ENCODE data around the gene MAP2K1. TPM values are rescaled to one million over a fixed set of nuclear protein-coding genes. Genes with fewer than 3 reads are reported as not detected.

Gene MAP2K1
- total and polyA plus RNA-seq, 2 experiments from 2014 or later, result 62.7 to 96.5 TPM

DNA sequence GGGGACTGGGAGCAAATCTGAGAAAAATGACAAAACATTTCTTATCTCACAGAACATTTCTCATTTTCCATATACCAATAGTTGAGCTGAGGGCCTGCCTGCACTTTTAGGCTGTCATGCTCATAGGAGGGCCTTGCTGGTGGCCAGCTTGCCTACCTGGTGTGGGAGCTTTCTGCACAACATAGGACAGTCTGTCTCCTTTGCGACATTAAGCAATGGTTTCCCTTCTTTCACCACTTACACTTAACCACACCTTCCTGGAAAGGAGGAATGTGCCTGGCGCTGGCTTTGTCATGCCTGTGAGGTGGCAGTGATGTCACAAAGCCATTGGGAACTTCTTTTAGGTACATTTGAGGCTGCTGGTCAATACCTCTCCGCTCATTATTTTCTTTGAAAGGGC is 105.1 kb downstream of the MAP2K1 start:
- Histone ChIP-seq H3K27ac (peak overlapping the region; percentile 40), H3K4me1 (ENCODE audit: low read depth) (peaks cover under 1% of the 10 kb centered on the region), H3K36me3 (peaks cover 51% of the 10 kb centered on the region), H3K4me3 (no peak overlapping the region), H3K27me3 (no peaks in the 10 kb centered on the region), H3K9me3 (ENCODE audit: low read depth) (no peaks in the 10 kb centered on the region)
- DNase-seq (ENCODE audit: low read depth in 1 of 2, low spot score in 1 of 2), result no peak
- TF ChIP-seq, protein P1, sequence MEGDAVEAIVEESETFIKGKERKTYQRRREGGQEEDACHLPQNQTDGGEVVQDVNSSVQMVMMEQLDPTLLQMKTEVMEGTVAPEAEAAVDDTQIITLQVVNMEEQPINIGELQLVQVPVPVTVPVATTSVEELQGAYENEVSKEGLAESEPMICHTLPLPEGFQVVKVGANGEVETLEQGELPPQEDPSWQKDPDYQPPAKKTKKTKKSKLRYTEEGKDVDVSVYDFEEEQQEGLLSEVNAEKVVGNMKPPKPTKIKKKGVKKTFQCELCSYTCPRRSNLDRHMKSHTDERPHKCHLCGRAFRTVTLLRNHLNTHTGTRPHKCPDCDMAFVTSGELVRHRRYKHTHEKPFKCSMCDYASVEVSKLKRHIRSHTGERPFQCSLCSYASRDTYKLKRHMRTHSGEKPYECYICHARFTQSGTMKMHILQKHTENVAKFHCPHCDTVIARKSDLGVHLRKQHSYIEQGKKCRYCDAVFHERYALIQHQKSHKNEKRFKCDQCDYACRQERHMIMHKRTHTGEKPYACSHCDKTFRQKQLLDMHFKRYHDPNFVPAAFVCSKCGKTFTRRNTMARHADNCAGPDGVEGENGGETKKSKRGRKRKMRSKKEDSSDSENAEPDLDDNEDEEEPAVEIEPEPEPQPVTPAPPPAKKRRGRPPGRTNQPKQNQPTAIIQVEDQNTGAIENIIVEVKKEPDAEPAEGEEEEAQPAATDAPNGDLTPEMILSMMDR (IDR thresholded peaks at IDR 0.05; ENCODE audit: low read depth, low read length), result no peak

DNA sequence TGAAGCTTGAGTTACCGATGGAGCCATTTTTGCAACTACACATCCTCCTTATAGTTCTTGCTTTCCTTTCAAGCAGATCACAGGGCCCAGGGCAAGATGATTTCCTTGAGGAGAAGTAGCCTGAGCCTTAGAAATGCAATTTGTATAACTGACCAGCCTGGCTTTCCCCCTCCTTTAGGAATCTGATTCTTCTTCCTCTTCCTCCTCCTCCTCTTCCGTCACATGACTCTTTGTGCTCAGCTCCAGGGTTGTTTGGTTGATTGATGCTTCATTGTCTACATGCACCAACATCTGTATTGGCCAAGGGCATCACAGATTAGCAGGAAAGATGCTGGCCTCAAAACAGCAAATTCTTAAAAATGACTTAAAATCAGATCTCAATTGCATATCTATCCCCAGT is 107.5 kb downstream of the MAP2K1 start:
- Histone ChIP-seq H3K36me3 (peaks cover 43% of the 10 kb centered on the region), H3K27ac (no peak overlapping the region), H3K4me1 (ENCODE audit: low read depth) (peaks cover 5% of the 10 kb centered on the region), H3K9me3 (ENCODE audit: low read depth) (no peaks in the 10 kb centered on the region), H3K4me3 (no peak overlapping the region), H3K27me3 (no peaks in the 10 kb centered on the region)
- DNase-seq (ENCODE audit: low read depth in 1 of 2, low spot score in 1 of 2), result no peak
- TF ChIP-seq, protein P1 (IDR thresholded peaks at IDR 0.05; ENCODE audit: low read depth, low read length), result no peak

DNA sequence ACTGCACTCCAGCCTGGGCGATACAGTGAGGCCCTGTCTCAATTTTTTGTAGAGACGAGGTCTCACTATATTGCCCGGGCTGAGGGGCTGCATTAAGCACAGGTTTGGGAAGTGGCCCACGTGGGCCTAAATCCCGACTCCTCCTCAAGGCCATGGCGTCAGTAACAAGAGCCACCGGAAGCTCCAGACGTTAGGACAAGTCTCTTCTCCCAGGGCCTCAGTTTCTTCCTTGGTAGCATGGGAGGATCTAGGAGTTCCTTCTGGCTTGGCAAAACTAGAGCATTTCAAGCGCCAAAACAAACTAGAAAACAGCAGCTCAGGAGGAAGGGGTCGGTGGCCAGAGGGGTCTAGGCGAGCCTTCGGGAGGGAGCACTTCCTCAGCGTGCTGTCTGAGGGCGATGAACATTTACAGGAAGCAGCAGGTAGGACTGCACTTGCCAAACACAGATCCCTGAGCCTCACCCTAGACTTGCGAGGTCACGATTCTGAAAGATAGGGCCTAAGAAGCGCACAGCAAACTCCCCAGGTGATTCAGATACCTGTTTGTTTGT is 110.3 kb downstream of the MAP2K1 start:
- H3K4me1 ChIP-seq (ENCODE audit: low read depth), result peaks cover 5% of the 10 kb centered on the region
- no peaks in the 10 kb centered on the region for H3K9me3 ChIP-seq (ENCODE audit: low read depth)
- DNase-seq (ENCODE audit: low read depth in 1 of 2, low spot score in 1 of 2), result no peak
- H3K27ac ChIP-seq, result peak overlapping the region; percentile 92
- H3K4me3 ChIP-seq, result peak overlapping the region; percentile 67
- TF ChIP-seq, protein P1 (IDR thresholded peaks at IDR 0.05; ENCODE audit: low read depth, low read length), result no peak
- H3K36me3 ChIP-seq, result peaks cover 64% of the 10 kb centered on the region
- H3K27me3 ChIP-seq, result no peaks in the 10 kb centered on the region

DNA sequence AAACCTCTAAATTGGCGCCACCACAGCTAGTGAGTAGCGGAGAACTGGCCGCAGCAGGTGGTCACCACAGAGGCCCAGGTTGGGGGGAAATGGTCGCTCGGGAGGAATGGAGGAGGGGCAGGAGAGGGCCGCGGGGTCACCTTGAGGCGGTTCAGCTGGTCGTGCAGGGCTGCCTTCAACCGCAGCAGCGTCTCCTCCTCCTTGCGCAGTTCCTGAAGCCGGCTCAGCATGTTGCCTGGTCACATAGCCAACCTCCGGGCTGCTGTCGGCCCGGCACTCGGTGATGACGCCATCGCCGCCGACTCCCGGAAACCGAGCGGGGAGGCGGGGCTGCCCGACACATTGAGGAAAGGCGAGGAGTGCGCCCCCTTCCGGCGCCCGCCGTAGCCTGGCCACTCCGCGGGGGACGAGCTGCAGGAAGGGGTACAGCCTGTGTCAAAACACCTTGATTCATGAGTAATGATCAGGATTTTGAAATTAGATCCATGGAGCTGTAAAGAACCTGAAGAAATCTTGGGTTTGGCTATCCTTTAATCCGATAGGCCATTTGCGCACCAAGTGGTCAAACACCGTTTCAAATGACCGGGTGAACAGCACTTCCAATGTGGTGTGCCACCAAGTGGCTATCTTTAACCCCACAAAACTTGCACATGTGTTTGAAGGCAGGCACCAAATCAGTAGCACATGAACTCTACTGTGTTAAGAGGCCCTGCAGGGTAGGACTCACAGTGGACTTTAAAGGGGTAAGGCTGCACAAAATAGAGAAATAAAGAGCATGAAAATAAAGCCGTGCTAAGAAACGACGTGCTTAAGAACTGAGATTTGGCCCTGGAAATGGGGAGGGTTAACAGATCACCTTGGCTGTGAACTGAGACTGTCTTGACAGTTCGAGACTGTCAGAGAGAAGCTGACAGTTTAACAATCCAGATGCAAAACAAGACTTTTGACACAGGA is 111.1 kb downstream of the MAP2K1 start, which contains the start of gene SNAPC5:
TSS of gene SNAPC5 (minus strand) at position 261 of the 954 bp plus-strand sequence. CDS start at position 230, 31 bp downstream.
- H3K4me3 ChIP-seq, result peak within 1 kb of the TSS; percentile 67
- H3K36me3 ChIP-seq, result peaks cover 66% of the 10 kb centered on the region

More for the DNA sequence above, 111.1 kb downstream of the MAP2K1 start, which contains the start of gene SNAPC5:
- H3K27ac ChIP-seq, result peak within 1 kb of the TSS; percentile 92
- H3K27me3 ChIP-seq, result no peaks in the 10 kb centered on the region
- peaks cover 7% of the 10 kb centered on the region for H3K4me1 ChIP-seq (ENCODE audit: low read depth)
- no peaks in the 10 kb centered on the region for H3K9me3 ChIP-seq (ENCODE audit: low read depth)
- TF ChIP-seq, protein P1 (IDR thresholded peaks at IDR 0.05; ENCODE audit: low read depth, low read length), result peak; percentile 97
- peak; percentile 97 to 98 for DNase-seq (ENCODE audit: low read depth in 1 of 2, low spot score in 1 of 2)

Measured in cardiac muscle cell (in vitro differentiated cells and primary cell).